Right kidney (tissue), 1 donor: ENCODE measurements around the gene CFAP54.
"Not testable (repeated sequence)": the region's sequence is repeated elsewhere in the genome, so short reads cannot be mapped to it uniquely, and the experiment has no call there.

Source experiments
- DNase-seq: peaks from one replicate; pipeline ENCODE4 v3.0.0-alpha.2; 2016

The CFAP54 gene

DNA sequence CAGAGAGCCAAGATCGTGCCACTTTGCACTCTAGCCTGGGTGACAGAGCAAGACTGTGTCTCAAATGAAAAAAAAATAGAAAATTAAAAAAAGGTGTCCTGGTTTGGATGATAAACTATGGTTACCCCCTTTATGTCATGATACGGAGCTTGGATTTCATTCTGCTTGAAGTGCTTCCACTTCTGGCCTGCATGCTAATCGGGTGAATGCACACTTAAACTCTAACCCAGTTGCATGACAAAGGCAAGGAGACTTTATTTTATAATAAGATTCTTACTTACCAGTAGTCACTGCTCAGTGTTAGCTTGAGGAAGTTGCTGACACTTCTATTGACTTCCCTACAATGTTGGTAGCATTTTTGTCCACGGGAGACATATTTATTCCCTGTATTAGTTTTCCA lies 24.3 kb downstream of the CFAP54 start:
- DNase-seq, result no peak

DNA sequence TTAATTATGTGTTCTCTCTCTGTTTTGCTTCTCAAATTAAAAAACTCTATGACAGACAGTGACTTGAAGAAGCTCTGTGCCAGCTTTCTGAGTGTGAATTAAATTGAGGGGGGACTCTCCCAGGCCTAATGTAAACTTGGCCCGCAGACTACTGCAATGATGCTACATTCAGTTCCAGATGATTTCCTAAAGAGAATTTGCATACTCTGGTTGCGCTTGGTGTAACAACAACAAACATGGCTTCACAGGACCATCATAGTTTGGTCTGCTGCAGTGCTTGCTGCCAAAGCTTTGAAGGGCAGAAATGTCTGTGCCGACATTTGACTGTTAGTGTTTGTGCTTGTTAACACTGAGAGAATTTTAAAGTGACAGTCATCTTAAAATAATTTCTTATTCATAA lies 25.0 kb downstream of the CFAP54 start:
- no peak for DNase-seq

DNA sequence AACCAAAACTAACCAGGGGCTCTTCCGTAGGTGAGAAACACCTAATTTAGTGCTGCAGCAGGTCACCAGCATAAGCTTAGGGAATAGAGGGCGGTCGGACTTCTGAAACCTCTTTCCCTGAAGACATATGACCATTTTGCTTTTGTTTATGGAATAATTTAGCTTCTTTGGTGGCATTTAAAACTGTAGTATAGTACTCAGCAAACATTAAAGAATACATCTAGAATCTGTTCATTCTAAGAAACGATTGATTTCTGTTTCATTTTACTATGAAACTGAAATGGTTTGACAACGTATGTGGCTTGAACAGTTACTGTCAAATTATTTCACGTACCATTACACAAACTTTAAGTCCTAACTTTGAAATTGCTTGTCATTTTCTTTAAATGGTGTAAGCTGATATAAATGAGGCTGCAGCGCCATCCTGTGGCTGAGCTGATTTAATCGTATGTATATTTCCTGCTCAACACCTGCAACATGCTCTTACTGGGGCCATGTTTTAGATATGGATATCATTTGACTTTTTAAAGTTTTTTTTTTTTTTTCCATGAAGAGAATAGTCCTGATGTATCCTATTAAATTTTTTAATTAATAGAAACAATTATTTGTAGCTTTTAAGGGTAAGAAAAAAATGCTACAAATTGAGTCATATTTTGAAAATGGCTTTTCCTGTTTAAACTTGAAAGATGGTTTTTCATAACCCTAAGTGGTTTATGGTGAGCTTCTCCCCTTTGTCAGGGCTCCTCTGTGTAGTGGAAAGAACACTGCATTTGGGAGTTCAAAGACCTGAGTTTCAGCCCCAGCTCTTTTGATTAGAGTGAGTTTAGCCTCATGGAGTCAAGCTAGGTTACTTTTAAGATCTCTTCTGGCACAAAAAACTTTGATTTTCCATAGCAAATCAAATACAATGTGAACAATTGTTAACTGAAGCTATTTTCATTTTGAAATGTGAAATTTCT lies 27.4 kb downstream of the CFAP54 start:
- no peak for DNase-seq

DNA sequence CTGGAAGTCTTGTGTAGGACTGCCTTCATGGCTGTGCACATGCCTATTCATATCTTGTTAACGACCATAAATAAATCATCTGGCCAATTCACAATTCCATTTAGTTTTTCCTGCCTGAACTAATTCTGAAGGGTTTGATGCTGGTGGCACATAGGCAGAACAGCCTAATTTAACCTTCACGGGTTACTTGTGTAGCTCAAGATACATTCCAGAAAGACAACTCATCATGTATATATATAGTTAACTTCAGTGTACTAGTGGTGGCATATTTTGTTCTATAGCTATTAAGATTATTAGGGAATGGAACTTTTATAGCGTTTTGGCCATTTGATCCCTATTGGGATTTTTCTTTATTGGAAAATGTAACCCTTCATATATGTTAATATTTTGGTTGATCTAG lies 31.4 kb downstream of the CFAP54 start:
- DNase-seq, result no peak

DNA sequence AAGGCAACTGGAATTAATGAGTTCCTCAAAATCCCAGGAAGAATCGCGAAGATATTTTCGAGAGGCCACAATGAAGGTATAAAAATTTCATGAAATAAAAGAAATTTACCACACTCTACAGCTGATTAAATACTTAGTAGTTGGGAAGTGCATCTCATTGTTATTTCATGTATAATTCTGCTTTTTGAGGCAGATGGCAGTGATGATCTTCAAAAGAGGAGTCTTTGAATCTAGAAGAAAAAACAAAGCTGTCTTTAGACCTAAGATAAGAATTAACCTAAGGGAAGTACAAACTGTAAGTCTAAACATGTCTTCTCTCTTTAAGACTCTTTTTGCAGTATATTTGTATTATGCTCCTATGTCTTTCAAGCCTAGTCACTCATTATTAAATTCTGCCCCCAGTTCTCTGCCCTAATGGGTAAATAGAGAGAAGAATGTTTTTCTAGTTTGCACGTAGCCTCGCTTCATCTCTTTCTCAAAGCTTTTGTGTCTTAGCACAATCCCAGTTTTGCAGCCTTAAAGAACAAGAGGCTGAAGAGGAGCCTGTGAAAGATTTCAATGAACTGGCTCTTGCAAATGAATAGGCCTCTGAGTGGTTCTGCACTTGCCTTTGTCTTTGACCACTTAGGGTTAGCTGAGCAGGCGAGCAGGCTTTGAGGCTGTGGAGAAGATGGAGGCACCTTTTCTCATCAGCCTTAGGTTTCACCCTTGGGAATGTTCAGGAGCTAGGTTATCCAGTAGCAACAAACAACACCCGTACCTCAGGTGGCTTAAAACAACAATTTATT lies 32.7 kb downstream of the CFAP54 start:
- no peak for DNase-seq

DNA sequence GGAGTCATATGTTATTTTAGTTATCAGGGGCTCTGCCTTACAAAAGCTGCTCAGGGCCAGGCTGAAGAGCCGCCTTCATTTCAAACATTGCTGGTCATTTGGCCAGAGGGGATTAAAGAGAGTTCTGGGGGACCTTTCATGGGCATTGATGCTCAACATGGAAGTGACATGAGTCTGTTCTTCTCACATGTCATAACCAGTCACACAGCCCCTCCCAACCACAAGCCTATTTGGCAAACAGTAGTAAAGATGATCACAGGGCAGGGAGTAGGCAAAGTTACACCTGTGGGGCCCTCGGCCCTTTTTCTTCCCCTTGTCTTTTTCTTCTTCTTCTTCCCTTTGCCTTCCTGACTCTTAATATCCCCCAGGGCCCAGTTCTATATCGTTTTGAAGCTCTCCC lies 33.3 kb downstream of the CFAP54 start:
- no peak for DNase-seq

DNA sequence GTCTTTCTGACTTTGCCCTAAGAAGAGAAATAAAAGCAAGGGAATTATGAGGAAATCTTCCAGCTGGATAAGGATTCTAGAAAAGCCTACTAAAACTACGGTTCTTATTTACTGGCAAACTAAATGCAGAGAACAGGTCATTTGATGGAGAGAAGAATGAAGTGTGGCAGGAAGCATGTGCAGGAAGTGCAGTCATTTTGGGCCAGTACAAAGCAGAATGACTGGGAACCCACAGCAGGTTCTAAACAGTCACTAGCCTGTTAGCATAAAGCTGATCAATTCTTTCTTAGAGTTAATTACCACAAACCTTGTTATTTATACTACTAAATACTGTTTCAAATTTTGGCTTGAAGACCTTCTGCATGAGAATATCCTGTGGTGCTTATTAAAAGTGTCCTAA lies 36.7 kb downstream of the CFAP54 start:
- no peak for DNase-seq

DNA sequence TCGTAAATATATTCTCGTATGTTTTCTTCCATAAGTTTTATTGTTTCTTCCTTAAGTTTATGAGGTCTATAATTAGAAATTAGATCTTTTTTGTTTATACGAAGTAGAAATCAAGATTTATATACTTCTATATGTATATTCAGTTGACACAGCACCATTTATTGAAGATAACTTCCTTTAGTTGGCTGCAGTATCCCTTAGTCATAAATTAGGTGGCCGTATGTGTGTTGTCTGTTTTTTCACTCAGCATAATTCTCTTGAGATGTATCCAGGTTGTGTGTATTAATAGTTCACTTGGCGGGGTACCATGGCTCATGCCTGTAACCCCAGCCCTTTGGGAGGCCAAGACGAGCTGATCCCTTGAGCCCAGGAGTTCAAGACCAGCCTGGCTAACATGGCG lies 40.5 kb downstream of the CFAP54 start:
- DNase-seq, result no peak

DNA sequence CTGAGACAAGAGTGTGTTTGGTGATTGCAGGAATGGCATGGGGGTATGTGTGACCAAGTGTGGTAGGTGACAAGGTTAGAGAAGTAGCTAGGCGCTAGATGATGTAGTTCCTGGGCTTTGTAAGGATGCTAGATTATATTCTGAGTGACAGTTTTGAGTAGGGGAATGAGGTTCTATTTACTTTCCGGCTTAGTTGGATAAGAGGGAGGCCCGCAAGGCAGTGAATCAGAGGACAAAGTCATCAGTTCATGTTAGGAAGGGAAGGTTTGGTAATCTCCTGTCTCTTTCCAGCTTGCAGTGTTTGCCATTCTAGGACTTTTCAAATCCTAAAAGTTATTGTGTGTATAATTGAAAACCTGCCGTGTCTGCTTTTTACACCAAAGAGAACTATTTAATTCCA lies 45.0 kb downstream of the CFAP54 start:
- DNase-seq, result no peak

DNA sequence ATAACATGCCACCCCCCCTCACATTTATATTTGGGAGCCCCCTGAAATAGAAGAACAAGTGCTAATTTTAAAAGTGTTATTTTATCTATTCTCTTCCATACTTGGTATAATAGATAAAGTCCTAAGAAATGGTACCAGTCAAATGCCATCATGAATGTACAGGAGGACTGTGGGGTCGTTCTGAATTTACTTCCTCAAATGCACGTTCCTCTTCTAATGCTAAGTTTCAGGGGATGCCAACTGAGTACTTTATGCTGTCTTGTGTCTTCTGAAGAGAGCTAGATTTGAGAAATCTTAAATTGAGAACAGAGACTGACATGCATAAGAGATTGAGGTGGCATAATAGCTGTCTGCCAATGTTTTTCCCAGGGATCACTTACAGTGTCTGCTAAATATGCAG lies 59.0 kb downstream of the CFAP54 start:
- no peak for DNase-seq

DNA sequence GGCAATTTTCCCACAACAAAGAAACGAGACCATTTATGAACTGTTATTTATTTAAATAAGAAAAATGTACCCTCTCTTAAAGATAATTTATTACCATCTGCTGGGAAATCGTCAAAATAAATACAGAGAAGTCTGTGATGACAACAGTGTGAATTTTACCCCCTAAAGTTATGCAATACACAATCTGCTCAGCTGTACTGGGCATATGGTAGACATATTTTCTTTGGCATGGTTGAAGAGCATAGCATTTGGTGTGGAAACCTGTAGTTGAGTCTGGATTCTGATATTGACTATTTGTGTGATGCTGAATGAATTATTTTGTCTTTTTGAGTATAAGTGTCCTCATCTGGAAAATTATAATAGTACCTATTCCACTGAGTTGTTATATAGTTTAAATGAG lies 60.0 kb downstream of the CFAP54 start:
- no peak for DNase-seq

DNA sequence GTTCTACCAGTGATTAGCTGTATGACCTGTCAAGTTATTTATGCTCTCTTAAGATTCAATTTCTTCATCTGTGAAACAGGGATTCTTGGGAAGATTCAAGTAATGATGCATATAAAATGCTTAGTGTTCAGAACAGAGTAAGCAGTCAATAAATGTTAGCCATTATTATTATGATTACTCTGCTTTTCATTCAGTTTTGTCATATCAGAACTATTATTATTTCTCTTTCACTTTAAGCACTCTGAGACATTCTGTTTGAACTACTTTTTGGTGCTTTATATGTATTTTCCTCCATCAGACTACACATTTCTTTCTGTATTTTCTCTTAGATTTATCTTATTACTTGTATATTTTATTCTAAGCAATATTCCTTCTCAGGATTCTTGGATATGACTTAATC lies 81.2 kb downstream of the CFAP54 start:
- no peak for DNase-seq

DNA sequence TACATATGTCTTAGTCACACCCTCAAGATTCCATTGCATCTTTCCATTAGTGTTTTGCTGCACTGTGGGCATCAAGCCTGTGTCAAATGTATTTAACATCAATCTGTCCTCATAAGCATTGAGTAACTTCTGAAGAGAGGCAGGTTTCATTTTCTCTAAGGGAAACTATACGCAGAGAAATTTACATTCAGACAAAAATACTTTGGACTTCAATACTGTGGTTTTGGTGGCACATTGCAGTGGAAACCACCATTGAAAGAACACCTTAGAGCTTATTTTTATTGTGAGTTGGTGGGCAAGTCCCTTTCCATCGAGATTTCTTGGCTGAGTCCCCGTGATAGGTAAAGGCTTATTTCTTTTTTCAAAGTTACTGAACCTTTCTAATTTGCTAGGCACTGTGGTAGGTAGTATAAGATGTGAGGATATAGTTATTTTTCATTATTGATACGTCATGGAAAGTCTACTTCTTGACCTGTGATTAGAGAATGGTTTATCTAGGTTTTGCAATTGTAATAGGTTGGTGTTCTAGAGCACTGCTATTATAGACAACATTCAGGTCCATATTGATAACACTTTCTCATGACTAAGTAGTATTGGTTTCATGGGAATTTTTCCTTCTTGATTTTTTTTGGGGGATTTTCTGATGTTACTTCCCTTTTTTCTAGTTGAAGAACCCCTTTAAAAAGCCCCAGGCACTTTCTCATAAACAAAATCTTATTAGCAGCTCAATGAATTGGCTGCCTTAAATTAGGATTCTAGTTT lies 81.9 kb downstream of the CFAP54 start:
- DNase-seq, result no peak

DNA sequence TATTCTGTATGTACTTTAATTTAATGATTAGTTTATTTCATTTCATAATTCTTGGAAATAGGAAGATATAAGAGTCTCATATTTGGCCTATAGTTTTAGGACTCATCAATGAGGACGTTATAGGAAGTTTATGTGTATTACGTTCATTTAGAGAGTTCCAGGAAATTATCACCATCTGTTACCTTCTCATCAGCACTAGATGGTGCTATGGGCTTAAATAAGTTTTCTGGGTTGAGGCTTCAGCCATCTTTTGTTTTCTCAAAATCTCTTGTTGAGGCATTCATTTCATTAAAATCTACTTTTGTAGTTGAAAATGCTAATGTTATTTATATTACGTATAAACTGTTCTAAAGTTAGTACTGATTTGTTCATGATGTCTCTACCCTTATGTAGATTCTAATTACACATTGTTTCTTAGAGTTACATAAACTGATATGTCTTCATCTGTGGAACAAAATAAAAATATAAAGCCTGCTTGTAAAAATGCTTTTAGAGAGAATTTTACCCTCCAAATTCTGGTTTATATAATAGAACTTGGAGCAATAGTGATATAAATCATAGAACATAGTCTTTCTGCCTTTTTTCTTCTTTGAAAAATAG lies 89.2 kb downstream of the CFAP54 start:
- DNase-seq, result peak; percentile 8

DNA sequence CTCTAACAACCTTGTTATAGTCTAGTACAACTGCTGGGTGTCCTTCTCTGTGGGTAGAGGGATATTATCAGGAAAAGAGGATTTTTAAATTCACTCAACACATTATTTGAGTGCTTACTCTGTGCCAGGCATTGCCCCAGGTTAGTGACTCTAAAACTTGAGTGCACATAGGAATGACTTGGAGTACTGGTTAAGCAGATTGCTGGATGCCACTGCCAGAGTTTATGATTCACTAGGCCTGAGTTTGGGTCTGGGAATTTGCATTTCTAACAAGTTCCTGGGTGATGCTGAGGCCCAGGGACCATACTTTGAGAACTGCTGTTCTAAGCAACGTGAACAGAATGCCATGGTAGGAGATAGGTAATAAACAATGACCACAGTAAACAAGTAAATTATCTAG lies 96.6 kb downstream of the CFAP54 start:
- no peak for DNase-seq

DNA sequence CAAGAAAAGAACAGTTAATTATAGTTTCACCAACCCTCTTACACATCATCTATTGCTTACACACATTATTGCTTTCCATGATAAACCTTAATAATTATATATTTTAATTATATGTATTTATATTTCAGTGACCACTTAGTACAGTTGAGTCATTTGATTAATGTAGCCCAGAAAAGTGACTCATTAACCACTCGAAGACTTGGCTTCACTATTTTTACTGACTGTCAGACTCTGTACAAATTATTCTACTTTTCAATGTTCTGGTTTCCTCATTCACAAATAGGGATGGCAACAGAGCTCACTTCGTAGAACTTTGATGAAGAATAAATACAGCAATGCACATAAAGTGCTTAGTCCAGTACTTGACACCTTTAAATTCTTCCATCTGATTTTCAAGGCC lies 98.3 kb downstream of the CFAP54 start:
- no peak for DNase-seq

DNA sequence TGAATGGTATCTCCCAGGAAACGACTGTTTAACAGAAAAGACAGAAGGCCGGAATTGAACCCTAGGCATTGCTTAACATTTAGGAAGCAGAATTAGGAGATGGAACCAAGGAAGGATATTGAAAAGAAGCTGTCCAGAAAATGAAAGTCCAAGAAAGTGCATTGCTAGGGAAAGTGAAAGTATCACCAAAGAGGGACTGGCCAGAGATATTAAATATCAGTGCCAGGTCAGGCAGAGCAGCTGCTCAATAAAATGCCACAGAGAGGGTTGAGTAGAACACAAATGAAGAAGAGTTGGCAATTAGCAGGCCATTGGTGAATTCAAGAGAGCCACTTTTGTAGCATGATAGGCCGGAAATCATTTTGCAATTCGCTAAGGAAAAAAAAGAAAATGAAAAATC lies 101.6 kb downstream of the CFAP54 start:
- DNase-seq, result no peak

DNA sequence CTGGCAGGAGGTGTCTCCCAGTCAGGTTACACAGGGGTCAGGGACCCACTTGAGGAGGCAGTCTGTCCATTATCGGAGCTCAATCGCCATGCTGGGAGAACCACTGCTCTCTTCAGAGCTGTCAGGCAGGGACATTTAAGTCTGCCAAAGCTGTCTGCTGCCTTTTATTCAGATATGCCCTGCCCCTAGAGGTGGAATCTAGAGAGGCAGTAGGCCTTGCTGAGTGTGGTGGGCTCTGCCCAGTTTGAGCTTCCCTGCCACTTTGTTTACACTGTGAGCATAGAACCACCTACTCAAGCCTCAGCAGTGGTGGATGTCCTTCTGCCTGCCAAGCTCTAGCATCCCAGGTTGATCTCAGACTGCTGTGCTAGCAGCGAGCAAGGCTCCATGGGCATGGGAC lies 115.0 kb downstream of the CFAP54 start:
- DNase-seq, result not testable (repeated sequence)

DNA sequence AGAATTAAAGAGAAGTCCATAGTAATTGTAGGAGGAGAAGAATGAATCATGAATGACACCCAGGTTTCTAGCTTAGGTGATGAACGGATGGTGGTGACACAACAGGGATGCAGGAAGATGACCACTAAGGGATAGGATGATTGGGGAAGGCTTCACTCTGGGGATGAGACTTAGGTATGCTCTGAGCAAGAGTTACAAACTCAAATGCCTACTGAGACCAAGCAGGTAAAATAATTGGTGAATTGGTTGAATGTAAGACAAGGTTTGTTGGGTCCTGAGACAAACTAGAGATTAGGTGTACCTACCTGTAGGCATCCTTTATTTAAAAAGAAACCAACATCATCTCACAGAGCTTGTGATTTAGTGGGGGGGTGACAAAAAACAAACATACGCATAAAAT lies 116.3 kb downstream of the CFAP54 start:
- DNase-seq, result no peak

DNA sequence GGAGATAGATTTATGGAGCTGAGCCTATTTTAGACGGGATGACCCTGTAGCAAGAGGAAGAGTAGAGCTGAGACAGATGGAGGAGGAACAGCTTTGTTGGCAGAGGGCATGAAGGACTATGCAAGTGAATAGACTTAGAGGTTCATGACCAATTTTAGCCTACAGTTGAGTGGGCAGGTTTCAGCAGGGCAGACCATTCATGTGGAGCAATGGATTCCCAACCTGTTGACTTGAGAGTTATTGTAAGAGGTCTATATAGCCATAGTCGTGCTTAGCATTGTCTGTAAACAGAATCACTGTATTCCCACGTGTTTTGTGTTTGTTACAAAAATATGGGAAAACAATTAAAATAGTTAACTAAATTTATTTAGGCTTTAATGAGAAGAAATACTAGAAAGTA lies 116.8 kb downstream of the CFAP54 start:
- DNase-seq, result no peak

DNA sequence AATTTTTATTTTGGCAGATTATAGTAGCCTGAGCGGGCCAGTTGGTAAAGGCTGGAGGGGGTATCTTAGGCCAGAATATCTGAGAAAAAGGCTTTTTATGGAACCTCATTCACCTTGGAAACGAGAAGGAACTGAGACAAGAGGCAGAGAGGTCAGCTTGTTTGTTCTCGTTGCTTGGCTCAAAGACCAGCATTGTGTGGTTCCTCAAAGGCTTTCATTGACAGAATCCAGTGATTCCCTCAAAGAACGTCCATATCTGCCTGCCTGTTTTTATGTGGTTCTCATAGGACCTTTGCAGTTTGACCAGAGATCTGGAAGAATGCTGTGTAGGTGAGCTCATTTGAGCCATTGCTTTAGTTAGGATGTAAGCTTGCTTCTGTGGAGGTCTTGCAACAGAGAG lies 117.3 kb downstream of the CFAP54 start:
- no peak for DNase-seq

DNA sequence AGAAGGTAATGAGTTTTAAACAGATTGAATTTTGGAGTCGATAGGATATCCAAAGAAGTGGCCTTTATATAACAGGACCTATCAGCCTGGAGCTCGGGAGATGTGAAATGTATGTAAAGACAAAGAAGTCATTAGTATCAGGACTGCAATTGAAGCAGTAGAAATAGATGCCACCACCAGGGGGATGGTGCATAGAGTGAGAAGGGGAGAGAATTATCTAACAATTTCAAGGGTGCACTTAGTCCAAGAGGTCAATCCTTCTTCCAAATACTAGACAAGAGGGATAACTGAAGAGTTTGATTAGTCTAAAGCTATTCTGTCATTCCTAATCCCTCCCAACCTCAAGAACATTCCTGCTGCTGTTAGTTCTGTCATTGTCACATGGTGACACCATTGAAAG lies 127.8 kb downstream of the CFAP54 start:
- DNase-seq, result no peak

DNA sequence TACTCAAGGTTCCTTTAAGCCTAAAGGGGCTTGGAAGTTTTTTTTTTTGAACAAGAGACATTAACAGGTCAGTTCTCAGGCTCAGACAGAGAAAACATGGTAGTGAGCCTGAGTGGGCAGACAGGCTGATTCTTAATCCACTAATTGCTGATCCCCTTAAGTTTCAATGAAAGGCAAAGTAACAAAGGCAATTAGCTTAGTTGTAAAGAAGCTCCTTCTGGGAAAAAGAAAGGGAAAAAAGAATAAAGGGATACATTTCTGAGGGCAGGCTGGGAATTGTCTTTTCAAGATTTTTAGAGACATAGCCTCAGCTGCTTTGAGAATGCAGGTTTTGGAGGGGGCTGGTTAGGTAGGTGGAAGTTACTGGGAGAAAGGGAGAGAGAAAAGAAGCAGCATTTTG lies 133.8 kb downstream of the CFAP54 start:
- no peak for DNase-seq
